Adipose tissue (tissue), 3 donors: ENCODE results near the gene SP9. TPM values are rescaled to one million over a fixed set of nuclear protein-coding genes. Genes with fewer than 3 reads are reported as not detected.

ENCODE experiments used
- H3K27ac ChIP-seq: one replicate; pipeline ENCODE4 v1.5.1; 2013; ENCODE audit warnings: low read depth, low read length
- WGBS, 3 donors: extraction: QIAGEN DNeasy Blood & Tissue Kit; methylation state at CpG; one replicate each; pipeline ENCODE4 v1.1.7; 2013; 5-methylcytosine and 5-hydroxymethylcytosine counted together
- polyA plus RNA-seq, 3 donors: library from polyadenylated mRNA; stranded (reverse); fragments of 200-250 nt; gene quantifications; one replicate each; pipeline ENCODE4 v1.2.3, GENCODE V29; 2013
- donor health status: healthy with polysubstance abuse.
- donor health status: Bipolar disorder and iron deficiency.
- donor health status: healthy.

Gene SP9
- polyA plus RNA-seq, result not detected

DNA sequence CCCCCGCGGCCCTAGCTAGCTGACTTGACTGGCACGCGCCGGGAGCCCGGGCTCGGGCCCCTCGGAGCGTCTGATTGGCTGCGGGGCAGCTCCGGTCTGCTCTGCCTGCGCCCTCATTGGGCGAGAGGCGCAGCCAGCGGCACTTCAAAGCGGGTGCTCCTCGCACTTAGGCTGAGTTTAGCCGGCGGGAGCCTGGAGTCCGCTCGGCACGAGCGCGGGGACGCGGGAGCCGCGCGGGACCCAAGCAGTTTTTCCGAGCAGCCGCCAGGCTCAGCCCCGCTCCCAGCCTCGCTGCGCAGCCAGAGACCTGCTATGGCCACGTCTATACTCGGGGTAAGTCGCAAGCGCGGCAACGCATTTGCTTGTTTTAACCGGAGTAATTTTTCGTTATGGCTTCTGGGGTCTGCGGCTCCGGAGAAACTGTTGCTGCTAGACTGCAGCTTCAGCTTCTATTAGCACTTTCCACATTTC lies at the start of gene SP9:
Gene SP9, plus strand, starts transcription at position 174 of the 471 bp plus-strand sequence. Its CDS starts 139 bp downstream, at position 313.
- no peak within 1 kb of the TSS for H3K27ac ChIP-seq
- 4 to 7% (median 5%) methylated on average over 42 to 44 of the region's 44 CpGs for WGBS, 3 donors

- WGBS, 3 donors, result 85 to 95% (median 94%) methylated on average over 2 of the region's 2 CpGs
- H3K27ac ChIP-seq, result no peak overlapping the region
Measured at GRCh38 chr2:174286172-174286571, 48.6 kb upstream of the SP9 start.

- WGBS, 3 donors, result 91 to 96% (median 95%) methylated on average over 1 of the region's 1 CpG
- H3K27ac ChIP-seq, result no peak overlapping the region
Measured at GRCh38 chr2:174292908-174293307, 41.8 kb upstream of the SP9 start.

DNA sequence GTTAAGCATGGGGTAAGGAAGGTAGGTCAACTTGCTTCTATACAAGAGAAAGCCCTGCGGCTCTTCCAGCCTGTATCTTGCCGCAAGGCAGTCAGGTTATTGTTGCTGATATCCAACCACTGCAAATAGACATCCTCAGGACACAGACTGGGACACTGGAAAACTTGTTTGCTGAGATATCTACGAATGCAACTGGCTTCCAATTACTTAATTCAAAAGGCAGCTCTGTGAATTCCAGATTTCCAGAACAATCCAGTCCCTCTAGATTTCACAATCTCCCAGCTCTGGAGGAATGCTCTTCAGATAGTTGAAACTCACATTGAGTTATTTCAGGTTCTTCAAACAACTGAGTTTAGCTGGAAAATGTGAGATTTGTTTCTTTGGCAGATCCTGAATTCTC lies 34.6 kb upstream of the SP9 start:
- H3K27ac ChIP-seq, result no peak overlapping the region
- WGBS, 3 donors, result 74 to 85% (median 81%) methylated on average over 3 of the region's 3 CpGs

DNA sequence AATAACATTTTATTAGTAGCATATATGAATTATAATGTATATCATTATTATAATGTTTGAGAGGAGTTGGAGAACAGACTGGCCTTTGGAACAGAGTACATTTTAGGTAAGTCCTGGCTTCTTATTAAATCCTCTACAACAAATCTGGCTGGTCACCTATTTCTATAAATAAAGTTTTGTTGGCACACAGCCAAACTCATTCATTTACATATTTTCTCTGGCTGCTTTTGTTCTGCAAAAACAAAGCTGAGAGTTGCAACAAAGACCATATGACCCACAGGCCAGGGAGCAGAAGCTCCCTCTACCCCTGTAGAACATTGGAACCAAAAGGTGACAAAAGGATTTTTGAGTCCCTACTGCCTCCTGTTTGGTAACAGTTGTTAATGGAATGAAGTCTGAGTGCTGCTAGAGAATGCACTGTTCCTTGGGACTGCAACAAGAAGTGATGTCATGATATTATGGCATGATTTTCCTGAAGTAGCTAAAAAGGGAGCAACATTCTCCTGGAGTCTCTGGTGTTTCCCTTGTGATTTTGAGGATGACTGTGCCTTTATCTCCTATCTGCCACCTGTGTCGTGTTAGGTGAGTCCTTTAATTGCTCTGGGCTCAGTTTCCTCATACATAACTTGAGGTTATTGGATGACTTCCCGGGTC lies 22.0 kb upstream of the SP9 start:
- no peak overlapping the region for H3K27ac ChIP-seq
- WGBS, 3 donors, result 67 to 87% (median 75%) methylated on average over 2 of the region's 2 CpGs

- WGBS, 3 donors, result 74 to 76% (median 74%) methylated on average over 1 of the region's 1 CpG
- H3K27ac ChIP-seq, result no peak overlapping the region
Measured at GRCh38 chr2:174322149-174322548, 12.6 kb upstream of the SP9 start.

- WGBS, 3 donors, result 69 to 86% (median 71%) methylated on average over 1 of the region's 1 CpG
Measured at GRCh38 chr2:174322746-174323145, 12.0 kb upstream of the SP9 start.

GRCh38 chr2:174324530-174324929 lies 10.2 kb upstream of the SP9 start:
- 73 to 99% (median 75%) methylated on average over 2 of the region's 2 CpGs for WGBS, 3 donors
- no peak overlapping the region for H3K27ac ChIP-seq

More at GRCh38 chr2:174322746-174323145, 12.0 kb upstream of the SP9 start:
- no peak overlapping the region for H3K27ac ChIP-seq

- WGBS, 3 donors, result 49 to 62% (median 60%) methylated on average over 30 of the region's 30 CpGs
Measured at GRCh38 chr2:174325373-174326160, 9.2 kb upstream of the SP9 start.

DNA sequence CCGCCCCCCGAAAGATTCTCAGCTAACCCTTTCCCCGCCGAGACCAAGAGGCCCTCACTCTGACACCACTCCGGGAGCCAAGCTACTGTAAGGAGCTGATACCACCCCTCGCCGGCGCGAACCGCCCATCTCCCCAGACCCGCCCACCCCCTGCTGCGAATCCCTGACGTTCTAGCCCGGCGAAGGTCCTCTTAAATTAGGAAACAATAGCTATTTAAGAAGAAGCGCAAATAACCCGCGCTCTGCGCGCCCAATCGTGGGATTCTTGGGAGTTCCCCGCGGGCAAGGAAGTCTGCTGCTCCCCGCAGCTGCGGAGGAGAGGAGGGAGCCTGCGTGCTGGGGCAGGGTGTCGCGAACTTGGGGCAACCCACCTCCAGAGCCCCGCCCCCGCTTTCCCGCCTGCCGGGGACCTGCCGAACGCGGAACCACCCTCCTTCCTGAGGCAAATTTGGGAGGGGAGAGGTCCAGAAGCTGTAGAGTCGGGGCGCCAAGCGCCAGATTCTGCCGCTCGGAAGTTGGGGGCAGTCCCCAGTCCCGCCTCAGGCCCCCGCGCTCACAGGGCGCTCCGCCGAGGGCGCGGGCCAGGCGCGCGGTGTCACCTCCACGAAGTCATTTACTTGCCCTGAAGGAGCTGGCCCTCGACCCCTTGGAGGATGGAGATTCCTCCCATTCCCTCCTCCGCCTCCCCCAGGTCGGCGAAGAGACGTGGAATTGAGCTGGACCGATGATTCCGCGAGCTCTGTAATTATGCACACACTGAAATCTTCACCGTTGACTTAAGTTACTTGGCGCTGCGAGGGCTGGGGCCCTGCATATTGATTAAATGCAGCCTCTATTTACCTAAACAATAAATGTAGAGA lies 8.4 kb upstream of the SP9 start:
- no peak overlapping the region for H3K27ac ChIP-seq
- WGBS, 3 donors, result 1 to 2% (median 2%) methylated on average over 55 to 63 of the region's 63 CpGs

More at GRCh38 chr2:174325373-174326160, 9.2 kb upstream of the SP9 start:
- H3K27ac ChIP-seq, result no peak overlapping the region

DNA sequence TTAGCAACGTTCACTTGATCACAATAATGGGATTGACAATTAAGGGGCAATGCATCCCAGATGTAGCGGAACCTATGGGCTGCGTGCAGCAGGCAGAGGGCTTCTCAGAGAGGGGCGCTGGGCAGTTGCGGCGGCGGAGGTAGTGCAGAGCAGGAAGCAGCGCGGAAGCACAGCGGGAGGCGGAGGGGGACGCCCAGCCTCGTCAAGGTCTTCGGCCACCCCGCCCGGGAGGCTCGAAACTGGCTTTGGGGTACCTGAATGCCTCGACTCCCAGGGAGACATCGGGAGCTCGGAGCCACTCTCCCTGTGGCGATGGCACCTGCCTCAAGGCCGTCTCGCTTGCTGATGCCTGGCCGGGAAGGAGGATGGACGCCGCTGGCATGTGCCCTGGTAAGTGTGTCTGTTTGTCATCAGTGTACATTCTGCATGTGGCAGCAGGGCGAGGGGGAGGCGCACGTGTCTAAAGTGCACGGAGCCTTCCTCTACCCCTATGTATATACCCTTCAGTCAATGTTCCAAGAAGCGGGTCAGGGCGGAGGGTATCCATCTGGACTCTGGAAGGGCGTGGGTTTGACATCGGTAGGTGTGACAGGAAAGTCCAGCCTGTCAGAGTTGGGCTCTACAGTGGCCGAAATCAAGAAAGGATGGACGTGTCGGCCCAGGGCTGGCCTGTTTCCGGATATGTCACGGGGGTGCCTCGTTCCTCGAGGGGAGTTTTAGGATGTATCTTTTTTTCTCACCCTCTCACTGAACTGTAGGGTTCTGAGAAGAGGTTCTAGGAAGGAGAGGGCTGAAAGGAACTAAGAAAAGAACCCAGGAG lies 7.5 kb upstream of the SP9 start:
- H3K27ac ChIP-seq, result no peak overlapping the region
- WGBS, 3 donors, result 6 to 7% (median 7%) methylated on average over 41 of the region's 41 CpGs

DNA sequence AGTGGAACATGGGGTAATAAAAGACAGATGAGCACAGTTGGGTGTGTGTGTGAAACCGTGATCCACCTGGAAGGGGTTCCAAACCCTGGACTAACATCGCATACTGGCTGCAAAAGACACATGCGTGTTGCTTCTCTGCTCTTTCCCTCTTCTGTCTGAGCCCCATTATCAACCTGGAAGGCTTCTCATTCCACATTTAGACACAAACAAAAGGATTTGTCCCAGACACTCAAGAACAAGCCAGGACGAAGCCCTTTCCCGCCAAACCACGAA lies 7.0 kb upstream of the SP9 start:
- no peak overlapping the region for H3K27ac ChIP-seq
- WGBS, 3 donors, result 11 to 17% (median 13%) methylated on average over 6 of the region's 6 CpGs

DNA sequence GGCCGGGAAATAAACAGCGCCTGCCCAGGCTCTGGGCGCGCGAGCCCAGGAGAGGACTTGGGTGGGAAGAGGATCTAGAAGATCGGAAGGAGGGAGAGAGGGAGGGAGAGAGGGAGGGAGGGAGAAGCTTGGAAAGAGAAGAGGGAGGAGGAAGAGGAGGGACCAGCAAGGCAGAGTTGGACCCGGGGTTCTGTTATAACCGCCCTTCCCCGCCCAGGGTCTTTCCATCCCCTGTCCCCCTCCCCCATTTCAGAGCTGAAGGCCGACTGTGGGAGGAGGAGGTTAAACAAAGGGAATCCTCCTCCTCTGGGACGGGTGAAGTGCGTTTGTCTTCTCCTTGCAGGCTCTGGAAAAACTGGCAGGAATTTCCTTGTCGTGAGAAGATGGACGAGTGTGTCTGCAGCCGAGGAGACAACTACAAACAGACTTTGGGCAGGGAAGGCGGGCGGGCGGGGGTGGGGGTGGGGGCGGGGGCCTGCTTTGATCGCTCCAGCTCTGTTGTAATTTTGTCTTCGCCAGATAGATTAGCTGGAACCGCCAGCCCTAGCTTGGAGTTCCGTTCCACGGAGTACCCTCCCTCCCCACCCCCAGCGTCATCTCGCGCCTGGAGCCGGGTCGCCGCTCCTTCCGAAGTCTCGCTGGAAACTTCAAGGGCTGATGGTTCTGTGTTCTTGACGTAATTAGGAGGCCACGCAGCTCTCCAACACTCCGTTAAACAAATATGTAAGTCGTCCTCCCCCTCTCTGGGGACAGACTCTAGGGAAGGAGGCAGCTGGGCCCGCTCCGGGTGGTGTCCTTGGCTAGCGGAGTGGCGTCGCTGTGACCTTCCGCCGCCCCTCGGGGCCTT lies 6.4 kb upstream of the SP9 start:
- 2 to 8% (median 6%) methylated on average over 44 of the region's 44 CpGs for WGBS, 3 donors
- no peak overlapping the region for H3K27ac ChIP-seq

GRCh38 chr2:174328961-174329715 lies 5.6 kb upstream of the SP9 start:
- no peak overlapping the region for H3K27ac ChIP-seq
- WGBS, 3 donors, result 18 to 29% (median 26%) methylated on average over 16 of the region's 16 CpGs

- 12 to 18% (median 16%) methylated on average over 16 of the region's 16 CpGs for WGBS, 3 donors
- no peak overlapping the region for H3K27ac ChIP-seq
Measured at GRCh38 chr2:174330945-174331594, 3.7 kb upstream of the SP9 start.

DNA sequence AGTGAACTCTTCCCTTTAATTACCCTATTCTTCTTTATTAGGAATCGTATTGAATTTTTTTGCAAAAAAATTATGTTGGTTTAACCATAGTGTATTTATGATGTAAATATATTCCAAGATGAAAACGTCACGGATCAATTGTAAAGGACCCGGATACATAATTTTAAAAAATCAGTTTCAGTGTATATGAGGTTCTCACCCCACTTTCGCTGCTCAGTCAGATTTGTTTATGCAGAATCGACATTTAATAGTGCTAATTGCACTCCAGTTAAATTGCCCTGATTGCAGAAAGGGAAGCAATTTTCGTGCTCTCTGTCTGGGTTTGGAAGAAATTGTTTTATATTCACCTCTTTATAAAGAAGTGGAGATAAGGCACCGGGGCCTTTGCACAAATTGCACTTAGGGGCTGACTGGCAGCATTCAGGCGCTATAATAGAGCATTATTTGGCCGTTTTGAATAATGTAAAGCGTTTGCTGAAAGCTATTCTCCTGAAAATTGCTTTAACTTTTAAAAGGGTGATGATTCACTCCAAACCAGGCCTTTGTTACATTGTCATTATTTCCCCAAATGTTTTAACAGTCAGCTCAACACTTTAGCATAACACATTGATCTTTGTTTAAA lies 3.0 kb upstream of the SP9 start:
- H3K27ac ChIP-seq, result no peak overlapping the region
- 18 to 22% (median 20%) methylated on average over 11 of the region's 11 CpGs for WGBS, 3 donors
